SK-N-SH (cell line): Measurements from ENCODE around the gene NOL4L. TPM values are rescaled to one million over a fixed set of nuclear protein-coding genes. Genes with fewer than 3 reads are reported as not detected.

Source experiments
- CTCF ChIA-PET: fragments of 300-600, 350-600 bp; formaldehyde crosslinking; extraction: SDS; loops from one replicate; lab custom pipeline; 2021; lab: Yijun Ruan, JAX
- POLR2A ChIA-PET: fragments of 350-600 bp; sonication (Branson Sonifier 250); formaldehyde crosslinking; extraction: SDS; loops from one replicate; lab custom pipeline; 2020; ENCODE audit warnings: antibody characterized with exemption, inconsistent platforms; lab: Yijun Ruan, JAX
- DNase-seq: peaks from one replicate; pipeline ENCODE4 v3.0.0; 2012
- H2AFZ ChIP-seq: fragments of 200-600 bp; sonication (generic); 2 replicates; pipeline ENCODE4 v1.8.1; 2016; ENCODE audit warnings: antibody characterized with exemption, mild to moderate bottlenecking, low read depth
- H3F3A ChIP-seq: fragments of 200-600 bp; sonication (generic); replicated peaks from 2 replicates; pipeline ENCODE3; 2016; ENCODE audit warnings: antibody characterized with exemption, mild to moderate bottlenecking; ENCODE audit not compliant: insufficient read depth
- H3K27ac ChIP-seq, 2 experiments: fragments of 200-500 bp in 1 of 2; fragments of 200-600 bp in 1 of 2; sonication (Bioruptor generic) in 1 of 2; sonication (generic), shearing (Covaris generic) in 1 of 2; 2 replicates each; pipeline versions ENCODE4 v1.5.1 to v1.6.1; 2014 to 2016; ENCODE audit warnings: low read depth in 2 of 2, inconsistent platforms in 1 of 2, low read length in 1 of 2, mild to moderate bottlenecking in 1 of 2, mixed read lengths in 1 of 2
- H3K27me3 ChIP-seq: fragments of 200-600 bp; sonication (generic), shearing (Covaris generic); 2 replicates; pipeline ENCODE4 v1.6.1; 2016; ENCODE audit warnings: mixed run types; ENCODE audit not compliant: insufficient read depth
- H3K36me3 ChIP-seq, 2 experiments: fragments of 200-500 bp in 1 of 2; fragments of 200-600 bp in 1 of 2; sonication (Bioruptor generic) in 1 of 2; sonication (generic) in 1 of 2; replicated peaks in 1 of 2; 2 replicates each; pipeline versions ENCODE3 to v1.5.1; 2014 to 2016; ENCODE audit warnings: low read length in 1 of 2, mild to moderate bottlenecking in 1 of 2; ENCODE audit not compliant: insufficient read depth in 2 of 2, control insufficient read depth in 1 of 2
- H3K4me1 ChIP-seq, 2 experiments: fragments of 200-500 bp in 1 of 2; fragments of 200-600 bp in 1 of 2; sonication (Bioruptor generic) in 1 of 2; sonication (generic), shearing (Covaris generic) in 1 of 2; 2 replicates each; pipeline versions ENCODE4 v1.5.1 to v1.6.1; 2014 to 2016; ENCODE audit warnings: low read depth in 1 of 2, low read length in 1 of 2, mixed run types in 1 of 2; ENCODE audit not compliant: insufficient read depth in 2 of 2, control insufficient read depth in 1 of 2
- H3K4me2 ChIP-seq: fragments of 200-600 bp; sonication (generic), shearing (Covaris generic); 2 replicates; pipeline ENCODE4 v1.6.1; 2017; ENCODE audit warnings: mixed run types
- H3K4me3 ChIP-seq, 2 experiments: fragments of 200-500 bp in 1 of 2; fragments of 200-600 bp in 1 of 2; sonication (Bioruptor generic) in 1 of 2; sonication (generic), shearing (Covaris generic) in 1 of 2; 2 replicates each; pipeline versions ENCODE4 v1.5.1 to v1.8.1; 2014 to 2016; ENCODE audit warnings: low read depth in 2 of 2, inconsistent platforms in 1 of 2, low read length in 1 of 2, mild to moderate bottlenecking in 1 of 2, mixed read lengths in 1 of 2, moderate library complexity in 1 of 2
- H3K79me2 ChIP-seq: fragments of 200-600 bp; sonication (generic); 2 replicates; pipeline ENCODE4 v1.8.1; 2017; ENCODE audit warnings: mild to moderate bottlenecking; ENCODE audit not compliant: insufficient read depth
- H3K9ac ChIP-seq: fragments of 200-600 bp; sonication (generic); 2 replicates; pipeline ENCODE4 v1.6.1; 2017; ENCODE audit warnings: mixed run types
- H3K9me2 ChIP-seq: fragments of 200-600 bp; sonication (generic); 2 replicates; pipeline ENCODE4 v1.6.1; 2017; ENCODE audit warnings: mixed run types
- H3K9me3 ChIP-seq: fragments of 200-600 bp; sonication (generic); 2 replicates; pipeline ENCODE4 v1.6.1; 2017; ENCODE audit warnings: mixed run types, mild to moderate bottlenecking, moderate library complexity
- H4K20me1 ChIP-seq: fragments of 200-600 bp; sonication (generic); 2 replicates; pipeline ENCODE4 v1.6.1; 2017; ENCODE audit warnings: mild to moderate bottlenecking, mixed run types; ENCODE audit not compliant: insufficient read depth
- ELF1 ChIP-seq: IDR thresholded peaks from 2 replicates; pipeline ENCODE4 v1.4.0; 2012
- EP300 ChIP-seq, 2 experiments: IDR thresholded peaks; 2 replicates each; pipeline versions ENCODE4 v1.4.0 to v1.6.1; 2012; ENCODE audit warnings: borderline replicate concordance in 1 of 2, low read depth in 1 of 2, low read length in 1 of 2
- EZH2phosphoT487 ChIP-seq: fragments of 200-600 bp; sonication (generic); IDR thresholded peaks from 2 replicates; pipeline ENCODE4 v1.6.1; 2017; ENCODE audit warnings: low read depth, mixed run types, mild to moderate bottlenecking, antibody characterized with exemption, moderate library complexity, borderline replicate concordance
- FOSL2 ChIP-seq: IDR thresholded peaks from 2 replicates; pipeline ENCODE4 v1.4.0; 2012; ENCODE audit warnings: low read depth, mild to moderate bottlenecking, moderate library complexity, borderline replicate concordance
- FOXM1 ChIP-seq: IDR thresholded peaks from 2 replicates; pipeline ENCODE4 v1.4.0; 2012; ENCODE audit warnings: low read depth, mild to moderate bottlenecking
- IRF3 ChIP-seq: fragments of 150-350 bp; IDR thresholded peaks from 2 replicates; pipeline ENCODE4 v1.6.1; 2016; ENCODE audit warnings: mild to moderate bottlenecking, low read depth, low read length
- JUND ChIP-seq: IDR thresholded peaks from 2 replicates; pipeline ENCODE4 v1.4.0; 2012
- MAX ChIP-seq: IDR thresholded peaks from 2 replicates; pipeline ENCODE4 v1.4.0; 2012; ENCODE audit warnings: low read depth
- MEF2A ChIP-seq: IDR thresholded peaks from 2 replicates; pipeline ENCODE4 v1.4.0; 2012; ENCODE audit warnings: low read depth, borderline replicate concordance
- NFIC ChIP-seq: IDR thresholded peaks from 2 replicates; pipeline ENCODE4 v1.4.0; 2012; ENCODE audit warnings: borderline replicate concordance
- POLR2AphosphoS5 ChIP-seq: IDR thresholded peaks from 2 replicates; pipeline ENCODE4 v1.6.1; 2012; ENCODE audit warnings: low read depth, low read length
- RFX5 ChIP-seq: IDR thresholded peaks from 2 replicates; pipeline ENCODE4 v1.6.1; 2012; ENCODE audit warnings: mild to moderate bottlenecking, improper control_type of control experiment, low read length
- RXRA ChIP-seq: IDR thresholded peaks from 2 replicates; pipeline ENCODE4 v1.4.0; 2012; ENCODE audit warnings: low read depth, mild to moderate bottlenecking, borderline replicate concordance
- SIN3A ChIP-seq: IDR thresholded peaks from 2 replicates; pipeline ENCODE4 v1.6.1; 2012; ENCODE audit warnings: low read depth, mild to moderate bottlenecking, low read length, moderate library complexity, borderline replicate concordance
- TCF12 ChIP-seq: IDR thresholded peaks from 2 replicates; pipeline ENCODE4 v1.4.0; 2012
- TEAD4 ChIP-seq: IDR thresholded peaks from 2 replicates; pipeline ENCODE4 v1.4.0; 2012; ENCODE audit warnings: mild to moderate bottlenecking, borderline replicate concordance; ENCODE audit not compliant: insufficient read depth
- ZBTB33 ChIP-seq: IDR thresholded peaks from 2 replicates; pipeline ENCODE4 v1.4.0; 2012; ENCODE audit warnings: low read depth, borderline replicate concordance
- WGBS: methylation state at CpG from one replicate; pipeline ENCODE4 v1.1.6; 2017; ENCODE audit warnings: low lambda C conversion rate; 5-methylcytosine and 5-hydroxymethylcytosine counted together
- polyA plus RNA-seq, 3 experiments: library from polyadenylated mRNA; depleted of rRNA; stranded (reverse); fragments of >200 nt; gene quantifications; 2 replicates each; pipeline ENCODE4 v1.2.3, GENCODE V29; 2012

NOL4L gene
- polyA plus RNA-seq, 1 of the 3 experiments (the other 2 are of a cell fraction) = 14.3 TPM

GRCh38 chr20:32444474-32445220 lies 140.5 kb downstream of the NOL4L start:
- H3K9ac ChIP-seq = no peak overlapping the region
- TF ChIP-seq TEAD4 (no peak), FOSL2 (no peak), JUND (no peak), IRF3 (no peak), ZBTB33 (no peak), RXRA (no peak), POLR2AphosphoS5 (no peak)
- TF ChIP-seq, all 33 proteins: peak for 0
- no peak overlapping the region for H3K4me2 ChIP-seq
- H3F3A ChIP-seq = peaks cover 10% of the 10 kb centered on the region
- H3K36me3 ChIP-seq = peaks cover 33 to 80% of the 10 kb centered on the region in 2 experiments
- 92% methylated on average over 7 of the region's 7 CpGs for WGBS
- H3K27me3 ChIP-seq = no peaks in the 10 kb centered on the region
- no peak overlapping the region for H3K4me3 ChIP-seq
- no peaks in the 10 kb centered on the region for H3K9me2 ChIP-seq
- peaks cover 3% of the 10 kb centered on the region; the same call in 1 of the 2 replicates for H3K79me2 ChIP-seq
- peak overlapping the region in 1 of 2 experiments; percentile 98; a peak in 3 of 4 replicates for H3K27ac ChIP-seq
- ChIA-PET CTCF (interaction anchor here (5.4 kb wide), 1 partner anchor 12 kb away, joined by 37 read pairs; no protein-coding TSS in a partner anchor), POLR2A (interaction anchor here (0.6 to 1.7 kb wide), 4 partner anchors 12 to 234 kb away, joined by 3 to 6 read pairs (median 4); partner anchors contain the start of gene ASXL1)
- H4K20me1 ChIP-seq = peaks cover 16% of the 10 kb centered on the region; the same call in 1 of the 2 replicates
- DNase-seq = no peak
- no peak overlapping the region for H2AFZ ChIP-seq
- no peaks in the 10 kb centered on the region for H3K9me3 ChIP-seq
- peaks cover 0 to 59% of the 10 kb centered on the region in 2 experiments; a peak in 3 of 4 replicates for H3K4me1 ChIP-seq

GRCh38 chr20:32443386-32443974 lies 141.7 kb downstream of the NOL4L start:
- ChIA-PET CTCF (interaction anchor here (5.4 kb wide), 1 partner anchor 13 kb away, joined by 37 read pairs; no protein-coding TSS in a partner anchor), POLR2A (no interaction called here)
- peaks cover 21% of the 10 kb centered on the region; the same call in 1 of the 2 replicates for H4K20me1 ChIP-seq
- H3K36me3 ChIP-seq = peaks cover 36 to 80% of the 10 kb centered on the region in 2 experiments
- DNase-seq = no peak
- no peak overlapping the region for H3K4me2 ChIP-seq
- H3K4me3 ChIP-seq = no peak overlapping the region
- no peak overlapping the region for H2AFZ ChIP-seq
- 96% methylated on average over 3 of the region's 3 CpGs for WGBS
- peaks cover 3% of the 10 kb centered on the region; the same call in 1 of the 2 replicates for H3K79me2 ChIP-seq
- no peaks in the 10 kb centered on the region for H3K9me2 ChIP-seq
- H3K27ac ChIP-seq = peak overlapping the region in 1 of 2 experiments; percentile 24; a peak in 2 of 4 replicates
- H3K27me3 ChIP-seq = no peaks in the 10 kb centered on the region
- H3F3A ChIP-seq = peaks cover 16% of the 10 kb centered on the region
- TF ChIP-seq EP300 (IDR thresholded peaks at IDR 0.05; ENCODE audit: borderline replicate concordance in 1 of 2, low read depth in 1 of 2, low read length in 1 of 2) (no peak), FOSL2 (no peak), MAX (no peak), FOXM1 (no peak), NFIC (no peak), SIN3A (no peak), MEF2A (no peak), RFX5 (no peak), EZH2phosphoT487 (no peak), TEAD4 (no peak), ZBTB33 (no peak), ELF1 (no peak), IRF3 (no peak), TCF12 (no peak)
- H3K4me1 ChIP-seq = peaks cover 0 to 47% of the 10 kb centered on the region in 2 experiments; a peak in 3 of 4 replicates
- no peaks in the 10 kb centered on the region for H3K9me3 ChIP-seq
- no peak overlapping the region for H3K9ac ChIP-seq
